ENCODE measurements around the gene MC1R.

DNA sequence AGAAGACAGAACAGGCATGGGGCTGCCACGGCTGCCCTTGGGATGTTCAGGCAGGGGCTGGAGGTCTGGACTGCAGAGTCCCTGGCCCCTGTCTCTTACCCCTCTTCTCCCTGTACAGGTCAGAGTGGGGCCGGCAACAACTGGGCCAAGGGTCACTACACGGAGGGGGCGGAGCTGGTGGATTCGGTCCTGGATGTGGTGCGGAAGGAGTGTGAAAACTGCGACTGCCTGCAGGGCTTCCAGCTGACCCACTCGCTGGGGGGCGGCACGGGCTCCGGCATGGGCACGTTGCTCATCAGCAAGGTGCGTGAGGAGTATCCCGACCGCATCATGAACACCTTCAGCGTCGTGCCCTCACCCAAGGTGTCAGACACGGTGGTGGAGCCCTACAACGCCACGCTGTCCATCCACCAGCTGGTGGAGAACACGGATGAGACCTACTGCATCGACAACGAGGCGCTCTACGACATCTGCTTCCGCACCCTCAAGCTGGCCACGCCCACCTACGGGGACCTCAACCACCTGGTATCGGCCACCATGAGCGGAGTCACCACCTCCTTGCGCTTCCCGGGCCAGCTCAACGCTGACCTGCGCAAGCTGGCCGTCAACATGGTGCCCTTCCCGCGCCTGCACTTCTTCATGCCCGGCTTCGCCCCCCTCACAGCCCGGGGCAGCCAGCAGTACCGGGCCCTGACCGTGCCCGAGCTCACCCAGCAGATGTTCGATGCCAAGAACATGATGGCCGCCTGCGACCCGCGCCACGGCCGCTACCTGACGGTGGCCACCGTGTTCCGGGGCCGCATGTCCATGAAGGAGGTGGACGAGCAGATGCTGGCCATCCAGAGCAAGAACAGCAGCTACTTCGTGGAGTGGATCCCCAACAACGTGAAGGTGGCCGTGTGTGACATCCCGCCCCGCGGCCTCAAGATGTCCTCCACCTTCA, 16.2 kb downstream of the MC1R start:
- TF ChIP-seq RAD21 (IDR thresholded peaks at IDR 0.05) (no peak), SP1 (IDR thresholded peaks at IDR 0.05) (no peak), HNF4A (conservative IDR thresholded peaks at IDR 0.05) (no peak), YY1 (IDR thresholded peaks at IDR 0.05) (no peak)
- TF ChIP-seq, protein P1, sequence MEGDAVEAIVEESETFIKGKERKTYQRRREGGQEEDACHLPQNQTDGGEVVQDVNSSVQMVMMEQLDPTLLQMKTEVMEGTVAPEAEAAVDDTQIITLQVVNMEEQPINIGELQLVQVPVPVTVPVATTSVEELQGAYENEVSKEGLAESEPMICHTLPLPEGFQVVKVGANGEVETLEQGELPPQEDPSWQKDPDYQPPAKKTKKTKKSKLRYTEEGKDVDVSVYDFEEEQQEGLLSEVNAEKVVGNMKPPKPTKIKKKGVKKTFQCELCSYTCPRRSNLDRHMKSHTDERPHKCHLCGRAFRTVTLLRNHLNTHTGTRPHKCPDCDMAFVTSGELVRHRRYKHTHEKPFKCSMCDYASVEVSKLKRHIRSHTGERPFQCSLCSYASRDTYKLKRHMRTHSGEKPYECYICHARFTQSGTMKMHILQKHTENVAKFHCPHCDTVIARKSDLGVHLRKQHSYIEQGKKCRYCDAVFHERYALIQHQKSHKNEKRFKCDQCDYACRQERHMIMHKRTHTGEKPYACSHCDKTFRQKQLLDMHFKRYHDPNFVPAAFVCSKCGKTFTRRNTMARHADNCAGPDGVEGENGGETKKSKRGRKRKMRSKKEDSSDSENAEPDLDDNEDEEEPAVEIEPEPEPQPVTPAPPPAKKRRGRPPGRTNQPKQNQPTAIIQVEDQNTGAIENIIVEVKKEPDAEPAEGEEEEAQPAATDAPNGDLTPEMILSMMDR (IDR thresholded peaks at IDR 0.05; ENCODE audit: low read depth, low read length, missing input control), result no peak
- TF ChIP-seq, protein P2, sequence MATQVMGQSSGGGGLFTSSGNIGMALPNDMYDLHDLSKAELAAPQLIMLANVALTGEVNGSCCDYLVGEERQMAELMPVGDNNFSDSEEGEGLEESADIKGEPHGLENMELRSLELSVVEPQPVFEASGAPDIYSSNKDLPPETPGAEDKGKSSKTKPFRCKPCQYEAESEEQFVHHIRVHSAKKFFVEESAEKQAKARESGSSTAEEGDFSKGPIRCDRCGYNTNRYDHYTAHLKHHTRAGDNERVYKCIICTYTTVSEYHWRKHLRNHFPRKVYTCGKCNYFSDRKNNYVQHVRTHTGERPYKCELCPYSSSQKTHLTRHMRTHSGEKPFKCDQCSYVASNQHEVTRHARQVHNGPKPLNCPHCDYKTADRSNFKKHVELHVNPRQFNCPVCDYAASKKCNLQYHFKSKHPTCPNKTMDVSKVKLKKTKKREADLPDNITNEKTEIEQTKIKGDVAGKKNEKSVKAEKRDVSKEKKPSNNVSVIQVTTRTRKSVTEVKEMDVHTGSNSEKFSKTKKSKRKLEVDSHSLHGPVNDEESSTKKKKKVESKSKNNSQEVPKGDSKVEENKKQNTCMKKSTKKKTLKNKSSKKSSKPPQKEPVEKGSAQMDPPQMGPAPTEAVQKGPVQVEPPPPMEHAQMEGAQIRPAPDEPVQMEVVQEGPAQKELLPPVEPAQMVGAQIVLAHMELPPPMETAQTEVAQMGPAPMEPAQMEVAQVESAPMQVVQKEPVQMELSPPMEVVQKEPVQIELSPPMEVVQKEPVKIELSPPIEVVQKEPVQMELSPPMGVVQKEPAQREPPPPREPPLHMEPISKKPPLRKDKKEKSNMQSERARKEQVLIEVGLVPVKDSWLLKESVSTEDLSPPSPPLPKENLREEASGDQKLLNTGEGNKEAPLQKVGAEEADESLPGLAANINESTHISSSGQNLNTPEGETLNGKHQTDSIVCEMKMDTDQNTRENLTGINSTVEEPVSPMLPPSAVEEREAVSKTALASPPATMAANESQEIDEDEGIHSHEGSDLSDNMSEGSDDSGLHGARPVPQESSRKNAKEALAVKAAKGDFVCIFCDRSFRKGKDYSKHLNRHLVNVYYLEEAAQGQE (IDR thresholded peaks at IDR 0.05), result no peak
- TF ChIP-seq, protein P3, sequence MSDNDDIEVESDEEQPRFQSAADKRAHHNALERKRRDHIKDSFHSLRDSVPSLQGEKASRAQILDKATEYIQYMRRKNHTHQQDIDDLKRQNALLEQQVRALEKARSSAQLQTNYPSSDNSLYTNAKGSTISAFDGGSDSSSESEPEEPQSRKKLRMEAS (IDR thresholded peaks at IDR 0.05), result no peak
- TF ChIP-seq, protein P4, sequence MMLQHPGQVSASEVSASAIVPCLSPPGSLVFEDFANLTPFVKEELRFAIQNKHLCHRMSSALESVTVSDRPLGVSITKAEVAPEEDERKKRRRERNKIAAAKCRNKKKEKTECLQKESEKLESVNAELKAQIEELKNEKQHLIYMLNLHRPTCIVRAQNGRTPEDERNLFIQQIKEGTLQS (IDR thresholded peaks at IDR 0.05), result no peak
